HG03135 (cell line): ENCODE results near the gene R3HDM2.

Experiments used
- ATAC-seq: cut with Tn5 transposase; IDR thresholded peaks from one replicate; pipeline ENCODE4 v1.9.1; 2021; ENCODE audit warnings: mild to moderate bottlenecking, moderate library complexity; ENCODE audit not compliant: unreplicated experiment

Gene R3HDM2

DNA sequence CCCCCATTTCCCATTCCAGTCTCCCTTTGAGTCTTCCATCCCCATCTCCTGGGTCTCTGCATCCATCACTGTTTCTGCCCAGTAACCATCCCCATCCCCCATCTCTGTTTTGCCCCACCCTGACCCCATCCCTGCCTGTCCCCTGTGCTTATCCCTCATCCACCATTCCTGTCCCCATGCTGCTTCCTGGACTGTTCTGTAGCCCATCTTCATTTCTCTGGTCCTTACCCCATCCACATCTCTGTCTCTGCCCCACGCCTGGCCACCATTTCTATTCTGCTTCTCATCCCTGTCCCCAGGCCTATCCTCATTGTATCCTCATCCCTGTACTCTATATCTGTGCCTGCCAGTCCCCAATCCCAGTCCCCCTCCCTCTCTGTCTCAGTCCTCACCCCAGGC lies 210.1 kb downstream of the R3HDM2 start:
- no peak for ATAC-seq

DNA sequence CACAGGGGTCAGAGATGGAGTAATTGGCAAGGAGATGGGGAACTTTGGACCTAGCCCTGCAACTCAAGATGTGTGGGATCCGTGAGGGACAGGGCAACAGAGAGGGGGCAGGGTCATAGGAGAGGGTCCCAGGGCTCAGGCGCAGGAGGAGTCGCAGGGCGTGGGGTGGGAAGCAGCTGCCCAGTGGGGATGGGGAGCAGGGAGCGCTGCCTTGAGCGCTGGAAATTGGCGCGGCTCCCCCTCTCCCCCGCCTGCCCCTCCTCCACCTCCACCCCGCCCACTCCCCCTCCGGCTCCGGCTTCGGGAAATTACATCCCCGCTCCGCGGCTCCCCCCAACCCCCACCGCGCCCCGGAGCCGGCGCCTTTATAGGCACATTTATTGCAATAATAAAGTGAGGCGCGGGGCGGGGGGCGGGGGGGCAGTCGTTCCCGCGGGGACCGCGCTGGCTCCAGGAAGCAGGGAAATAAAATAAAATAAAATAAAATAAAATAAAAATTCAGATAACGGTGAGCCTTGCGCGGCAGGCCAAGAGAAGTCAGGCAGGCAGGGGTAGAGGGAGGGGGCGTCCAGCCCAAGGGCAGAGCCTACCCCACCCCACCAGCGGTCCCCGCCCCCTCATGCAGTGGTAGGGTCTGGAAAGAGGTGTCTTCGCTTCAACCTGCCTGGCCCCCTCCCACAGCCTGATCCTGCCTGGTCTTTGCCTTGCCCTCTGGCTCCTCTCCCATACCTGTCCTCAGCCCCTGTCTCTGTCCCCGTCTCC lies 210.7 kb downstream of the R3HDM2 start:
- no peak for ATAC-seq

DNA sequence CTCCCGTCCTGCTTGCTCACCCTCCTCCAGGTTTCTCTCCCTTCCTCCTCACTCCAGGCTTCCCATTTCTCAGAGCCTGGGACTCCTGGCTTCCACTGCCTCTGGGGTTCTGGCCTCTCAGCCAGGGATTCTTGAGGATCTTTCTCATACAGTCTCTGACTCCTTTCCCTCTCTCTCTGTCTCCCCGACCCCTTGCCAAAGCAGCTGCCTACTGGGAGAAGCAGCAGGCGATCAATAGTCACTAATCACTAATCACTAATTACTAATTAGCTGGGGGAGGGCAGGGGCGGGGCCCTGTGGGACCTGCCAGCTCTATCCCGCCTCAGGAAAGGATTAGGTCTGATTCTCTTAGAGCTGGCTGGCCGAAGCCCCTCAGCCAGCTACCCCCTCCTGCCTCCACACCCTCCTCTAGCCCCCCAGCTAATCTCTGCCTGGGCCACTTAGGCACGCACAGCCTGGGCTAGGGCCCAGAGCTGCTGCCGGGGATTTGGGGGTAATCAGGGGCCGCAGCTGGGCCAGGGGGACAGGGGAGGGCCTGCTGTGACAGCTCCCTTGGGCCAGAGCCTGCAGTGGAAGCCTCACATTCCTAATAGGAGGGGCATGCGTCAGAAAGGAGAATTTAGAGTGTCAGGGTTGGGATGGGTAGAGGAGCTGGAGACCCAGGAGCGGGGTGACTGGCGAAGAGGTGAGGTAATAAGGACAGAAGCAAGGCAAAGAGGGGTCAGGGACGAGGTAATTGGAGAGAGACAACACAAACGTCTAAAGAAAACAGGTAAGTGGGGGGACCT lies 211.4 kb downstream of the R3HDM2 start:
- no peak for ATAC-seq

DNA sequence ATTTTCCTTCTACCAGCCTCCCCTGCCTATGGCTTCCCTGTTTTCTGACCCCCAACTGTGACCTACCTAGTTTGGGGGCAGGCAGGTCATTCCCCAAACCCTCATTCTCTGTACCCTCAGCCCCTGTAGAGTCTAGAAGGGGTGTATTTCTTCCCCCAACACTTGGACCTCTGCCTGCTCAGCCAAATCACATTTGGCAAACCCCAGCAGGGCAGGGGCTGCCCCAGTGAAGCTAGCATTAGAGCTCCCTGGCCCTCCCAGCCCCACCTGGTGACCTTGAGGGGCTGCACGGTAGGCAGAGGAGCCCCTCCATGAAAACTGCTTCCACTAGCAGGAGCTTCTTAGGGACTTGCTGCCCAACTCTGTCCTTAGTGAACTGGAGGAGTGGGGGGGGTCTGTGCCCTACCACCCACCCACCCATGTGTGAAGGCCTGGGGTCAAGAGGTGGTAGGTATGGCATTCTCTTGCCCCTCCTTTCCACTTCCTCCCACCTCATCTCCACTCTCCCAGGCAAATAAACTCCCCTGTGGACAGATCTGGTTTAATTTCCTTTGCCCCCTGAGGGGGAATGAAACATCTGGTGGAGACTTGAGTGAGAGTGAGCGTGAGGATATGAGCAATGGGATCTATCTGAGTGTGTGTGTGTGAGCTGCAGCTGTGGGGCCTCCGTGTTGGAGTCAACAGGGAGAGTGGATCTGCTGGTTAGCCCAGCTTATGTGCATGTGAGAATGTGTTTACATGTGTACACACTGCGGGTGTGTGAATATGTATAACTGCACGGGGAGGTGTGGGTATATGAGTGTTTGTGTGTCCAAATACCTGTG lies 212.6 kb downstream of the R3HDM2 start:
- no peak for ATAC-seq

DNA sequence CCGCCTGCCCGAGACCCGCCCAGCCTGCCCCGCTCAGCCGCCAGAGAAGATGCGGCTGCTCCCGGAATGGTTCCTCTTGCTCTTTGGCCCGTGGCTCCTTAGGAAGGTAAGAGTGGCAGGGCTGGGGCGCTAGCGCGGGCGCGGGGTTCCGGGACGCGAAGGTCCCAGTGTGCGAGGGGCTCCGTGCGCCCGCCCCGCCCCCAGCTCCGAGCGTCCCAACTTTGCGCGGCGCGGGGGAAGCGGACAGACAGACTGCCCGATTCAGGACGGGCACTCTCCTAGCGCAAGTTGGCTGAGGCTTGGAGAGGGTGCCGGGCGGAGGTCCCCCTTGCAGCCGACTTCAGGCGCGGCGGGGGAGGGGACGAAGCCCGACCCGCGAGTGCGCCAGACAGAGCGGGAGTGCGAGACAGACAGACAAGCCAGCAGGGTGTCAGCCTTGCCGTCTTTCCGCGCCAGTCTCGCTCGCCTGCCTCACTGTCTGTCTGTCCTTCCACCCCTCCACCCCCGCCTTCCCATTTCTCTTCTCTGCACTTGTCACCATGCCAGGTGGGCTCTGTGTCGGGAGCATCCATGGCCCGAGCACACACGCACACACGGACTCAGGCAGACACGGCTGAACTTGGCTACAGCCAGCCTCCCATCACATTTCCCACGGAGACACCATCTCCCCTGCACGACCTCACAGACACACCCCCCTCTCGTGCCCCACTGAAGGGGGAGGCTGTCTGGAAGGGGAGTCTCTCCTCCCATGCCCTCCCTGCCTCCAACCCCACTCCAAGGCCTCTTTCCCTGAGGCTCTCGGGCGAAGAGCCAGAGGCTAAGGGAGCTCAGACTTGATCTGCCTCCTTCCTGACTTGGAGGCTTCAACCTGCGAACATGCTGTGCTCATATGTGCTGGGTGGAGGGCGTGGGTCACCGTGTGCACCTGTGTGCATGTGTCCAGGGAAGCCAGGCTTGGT lies 213.6 kb downstream of the R3HDM2 start:
- no peak for ATAC-seq

DNA sequence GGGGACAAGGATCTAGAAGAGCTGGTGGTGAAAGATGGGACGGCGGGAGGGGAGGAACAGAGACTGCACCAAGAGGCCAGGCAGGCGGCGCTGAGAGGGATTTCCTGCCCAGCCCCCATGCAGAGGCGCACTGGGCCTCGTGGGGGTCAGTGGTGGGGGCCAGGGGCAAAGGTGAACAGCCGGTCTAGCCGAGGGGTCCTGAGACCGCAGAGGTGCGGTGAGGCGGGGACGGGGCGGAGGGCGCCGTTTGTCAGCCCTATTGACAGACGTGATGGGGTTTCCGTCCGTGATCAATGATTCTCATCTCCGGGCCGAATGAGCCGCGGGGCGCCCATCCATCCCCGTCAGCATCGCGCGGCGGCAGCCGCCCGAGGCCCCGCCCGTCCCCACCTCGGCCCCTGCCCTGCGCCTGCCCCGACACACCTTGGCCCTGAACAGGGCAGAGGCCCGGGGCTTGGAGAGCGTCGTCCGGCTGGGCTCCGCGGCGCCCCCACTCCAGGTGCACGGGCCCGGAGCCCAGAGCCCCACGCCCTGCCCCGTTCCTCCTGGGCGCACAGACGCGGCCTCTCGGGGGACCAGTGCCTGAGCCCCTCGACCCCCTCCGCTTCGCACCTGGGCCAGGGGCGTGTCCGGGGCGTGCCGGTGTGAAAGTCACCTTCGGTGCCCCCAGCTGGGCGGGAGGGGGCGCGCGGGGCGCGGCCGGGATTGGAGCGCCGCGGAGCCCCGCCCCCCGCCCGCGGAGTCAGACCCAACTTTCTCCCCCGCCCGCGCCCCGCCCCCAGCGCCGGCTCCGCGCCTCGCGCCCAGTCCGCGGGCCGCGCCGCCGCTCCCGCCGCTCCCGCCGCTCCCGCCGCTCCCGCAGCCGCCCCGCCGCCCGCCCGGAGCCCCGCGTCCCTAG lies 214.6 kb downstream of the R3HDM2 start, which contains the start of gene NXPH4:
NXPH4 (plus strand) TSS at position 781 of the 898 bp plus-strand sequence. CDS start 176 bp downstream, outside the sequence.
- no peak for ATAC-seq

DNA sequence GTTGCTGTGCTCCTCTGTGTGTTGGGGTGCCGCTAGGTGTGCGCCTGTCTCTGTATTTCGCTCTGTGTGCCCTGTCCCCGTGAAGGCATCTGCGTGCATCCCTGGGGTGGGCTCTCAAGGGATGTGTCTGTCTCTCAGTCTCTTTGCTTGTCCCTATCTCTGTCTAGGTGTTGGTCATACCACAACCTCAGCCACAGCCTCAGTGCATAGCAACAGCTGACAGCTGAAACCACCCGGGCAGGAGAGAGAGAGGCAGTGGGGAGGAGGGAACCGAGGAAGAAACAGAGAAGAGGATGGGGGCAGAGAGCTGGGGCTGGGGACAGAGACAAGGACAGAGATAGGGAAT lies 215.2 kb downstream of the R3HDM2 start:
- ATAC-seq: no peak

DNA sequence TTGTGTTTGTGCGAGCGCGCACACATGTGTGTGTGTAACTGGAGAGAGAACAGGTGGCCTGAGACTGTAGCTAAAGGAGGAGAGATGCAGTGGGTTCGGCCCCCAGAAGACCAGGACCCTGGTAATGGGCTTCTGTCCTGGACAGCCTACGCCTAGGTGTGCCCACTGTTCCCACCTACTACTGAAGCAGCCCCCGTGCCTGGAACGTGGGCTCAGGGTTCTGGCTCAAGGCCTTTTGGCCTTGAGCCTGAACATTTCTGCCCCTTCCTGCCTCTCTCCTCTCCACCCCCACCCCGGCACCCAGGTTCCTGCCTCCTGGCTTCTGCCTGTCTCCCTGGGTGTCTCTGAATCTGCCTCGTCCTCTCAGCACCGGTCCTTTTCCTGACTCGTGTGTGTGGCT lies 215.8 kb downstream of the R3HDM2 start:
- ATAC-seq: no peak

DNA sequence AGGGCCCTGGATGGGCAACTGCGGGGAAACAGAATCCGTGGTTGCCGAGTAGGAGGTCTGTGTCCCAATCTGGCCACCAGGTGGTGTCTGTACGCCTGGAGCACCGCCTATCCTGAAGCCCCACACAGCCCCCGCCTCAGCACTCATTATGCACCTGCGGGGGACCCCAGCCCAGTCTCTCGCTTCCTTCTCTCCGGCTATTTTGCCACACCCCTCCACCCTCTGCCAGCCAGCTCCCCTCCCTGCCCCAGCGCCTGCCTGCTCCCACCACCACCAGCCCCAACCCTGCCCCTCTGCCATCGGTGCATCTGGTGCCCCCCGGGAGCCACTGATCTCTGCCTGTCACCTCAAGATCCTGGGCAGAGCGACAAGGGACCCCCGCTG lies 216.5 kb downstream of the R3HDM2 start:
- no peak for ATAC-seq

DNA sequence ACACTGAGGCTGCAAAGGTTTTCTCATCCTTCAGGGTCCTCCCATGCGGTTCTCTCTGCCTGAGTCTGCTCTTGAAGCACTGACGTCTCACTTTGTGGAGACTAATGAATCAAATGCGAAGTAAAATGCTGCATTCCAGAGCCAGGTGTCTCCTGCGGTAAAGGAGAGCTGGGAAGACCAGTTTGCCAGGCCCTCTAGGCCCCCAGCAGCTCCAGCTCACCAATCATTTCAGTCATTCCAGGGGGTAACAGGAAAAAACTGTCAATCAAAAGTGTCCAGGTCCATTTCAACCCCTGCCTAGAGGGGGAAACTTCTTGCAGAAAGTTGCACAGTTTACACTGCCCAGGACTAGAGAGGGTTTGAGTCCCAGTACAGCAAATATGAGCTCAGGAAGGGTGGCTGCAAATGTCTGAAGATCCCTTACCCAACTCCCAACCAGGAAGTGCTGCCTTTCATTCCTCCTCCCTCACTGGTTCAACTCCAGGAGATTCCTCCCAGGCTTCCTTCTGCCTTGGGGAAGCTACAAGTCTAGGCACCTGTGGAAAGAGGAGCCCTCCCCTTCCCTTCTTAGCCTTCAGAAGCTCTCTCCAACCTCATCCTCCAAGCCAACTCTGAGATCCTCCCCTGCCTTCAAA lies 217.0 kb downstream of the R3HDM2 start:
- no peak for ATAC-seq

DNA sequence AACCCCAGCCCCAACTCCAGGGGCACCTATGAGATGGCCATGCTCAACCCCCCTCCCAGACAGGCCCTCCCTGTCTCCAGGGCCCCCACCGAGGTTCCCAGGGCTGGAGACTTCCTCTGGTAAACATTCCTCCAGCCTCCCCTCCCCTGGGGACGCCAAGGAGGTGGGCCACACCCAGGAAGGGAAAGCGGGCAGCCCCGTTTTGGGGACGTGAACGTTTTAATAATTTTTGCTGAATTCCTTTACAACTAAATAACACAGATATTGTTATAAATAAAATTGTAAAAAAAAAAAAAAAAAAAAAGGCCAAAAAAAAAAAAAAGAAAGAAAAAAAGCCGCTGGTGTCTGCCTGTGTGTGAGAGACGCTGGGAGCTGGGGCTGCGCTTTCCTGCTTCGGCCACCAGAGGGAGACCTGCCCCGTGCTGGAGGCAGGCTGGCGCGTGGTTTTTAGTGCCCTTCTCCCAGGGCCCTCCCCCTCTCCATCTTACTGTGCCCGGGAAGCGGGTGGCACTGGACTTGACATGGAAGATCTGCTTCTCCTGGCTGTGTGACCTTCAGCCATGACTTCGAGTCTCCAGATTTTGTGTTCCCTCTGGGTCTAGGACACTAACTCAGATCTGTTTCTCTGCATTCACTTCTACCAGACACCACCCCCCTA lies 217.7 kb downstream of the R3HDM2 start:
- no peak for ATAC-seq

DNA sequence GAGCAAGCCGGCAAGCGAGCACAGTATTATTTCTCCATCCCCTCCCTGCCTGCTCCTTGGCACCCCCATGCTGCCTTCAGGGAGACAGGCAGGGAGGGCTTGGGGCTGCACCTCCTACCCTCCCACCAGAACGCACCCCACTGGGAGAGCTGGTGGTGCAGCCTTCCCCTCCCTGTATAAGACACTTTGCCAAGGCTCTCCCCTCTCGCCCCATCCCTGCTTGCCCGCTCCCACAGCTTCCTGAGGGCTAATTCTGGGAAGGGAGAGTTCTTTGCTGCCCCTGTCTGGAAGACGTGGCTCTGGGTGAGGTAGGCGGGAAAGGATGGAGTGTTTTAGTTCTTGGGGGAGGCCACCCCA lies 218.2 kb downstream of the R3HDM2 start:
- no peak for ATAC-seq

DNA sequence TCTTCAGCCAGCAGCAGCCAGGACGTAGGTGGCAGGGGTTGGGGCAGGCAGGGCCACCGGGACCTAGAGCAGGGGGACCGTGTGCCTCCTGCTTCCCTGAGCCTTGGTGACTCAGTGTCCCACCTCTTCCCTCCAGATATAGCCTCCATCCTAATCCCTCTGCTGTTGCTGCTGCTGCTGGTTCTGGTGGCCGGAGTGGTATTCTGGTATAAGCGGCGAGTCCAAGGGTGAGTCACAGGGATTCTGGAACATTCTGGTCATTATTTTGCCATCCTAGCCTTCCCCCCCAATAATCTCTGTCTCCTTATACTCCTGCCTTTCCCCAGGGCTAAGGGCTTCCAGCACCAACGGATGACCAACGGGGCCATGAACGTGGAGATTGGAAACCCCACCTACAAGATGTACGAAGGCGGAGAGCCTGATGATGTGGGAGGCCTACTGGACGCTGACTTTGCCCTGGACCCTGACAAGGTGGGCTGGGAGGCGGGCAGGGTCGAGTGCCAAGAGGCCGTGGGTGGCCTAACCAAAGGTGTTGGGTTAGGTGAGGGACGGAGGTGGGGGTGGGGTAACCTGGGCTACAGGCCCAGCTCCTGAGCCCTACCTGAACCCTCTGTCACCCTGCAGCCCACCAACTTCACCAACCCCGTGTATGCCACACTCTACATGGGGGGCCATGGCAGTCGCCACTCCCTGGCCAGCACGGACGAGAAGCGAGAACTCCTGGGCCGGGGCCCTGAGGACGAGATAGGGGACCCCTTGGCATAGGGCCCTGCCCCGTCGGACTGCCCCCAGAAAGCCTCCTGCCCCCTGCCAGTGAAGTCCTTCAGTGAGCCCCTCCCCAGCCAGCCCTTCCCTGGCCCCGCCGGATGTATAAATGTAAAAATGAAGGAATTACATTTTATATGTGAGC lies 218.8 kb downstream of the R3HDM2 start:
- no peak for ATAC-seq

DNA sequence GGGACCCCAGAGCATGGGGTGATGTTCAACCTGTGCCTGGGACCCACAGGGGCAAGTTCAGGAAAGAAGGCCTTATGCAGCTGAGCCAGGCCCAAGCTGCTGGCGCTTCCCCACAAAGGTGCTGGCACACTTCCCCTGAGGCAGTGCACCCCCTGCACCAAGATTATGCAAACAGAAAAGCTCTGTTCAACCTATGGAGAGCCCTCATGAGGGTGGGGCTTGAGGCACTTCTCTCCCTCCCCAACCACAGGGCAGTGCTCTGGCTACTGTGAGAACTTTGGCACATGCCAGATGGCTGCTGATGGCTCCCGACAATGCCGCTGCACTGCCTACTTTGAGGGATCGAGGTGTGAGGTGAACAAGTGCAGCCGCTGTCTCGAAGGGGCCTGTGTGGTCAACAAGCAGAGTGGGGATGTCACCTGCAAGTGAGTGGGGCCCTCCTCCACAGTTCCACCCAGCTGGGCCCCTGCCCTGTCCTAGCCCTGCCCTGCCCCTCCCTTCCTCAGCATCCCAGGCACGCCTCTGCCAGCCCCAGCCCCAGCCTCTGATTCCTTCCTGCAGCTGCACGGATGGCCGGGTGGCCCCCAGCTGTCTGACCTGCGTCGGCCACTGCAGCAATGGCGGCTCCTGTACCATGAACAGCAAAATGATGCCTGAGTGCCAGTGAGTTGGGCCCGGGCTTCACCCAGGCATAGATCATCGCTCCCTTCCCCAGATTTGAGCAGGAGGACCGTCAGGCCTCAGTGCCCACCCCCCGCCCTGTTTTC lies 219.7 kb downstream of the R3HDM2 start:
- no peak for ATAC-seq

DNA sequence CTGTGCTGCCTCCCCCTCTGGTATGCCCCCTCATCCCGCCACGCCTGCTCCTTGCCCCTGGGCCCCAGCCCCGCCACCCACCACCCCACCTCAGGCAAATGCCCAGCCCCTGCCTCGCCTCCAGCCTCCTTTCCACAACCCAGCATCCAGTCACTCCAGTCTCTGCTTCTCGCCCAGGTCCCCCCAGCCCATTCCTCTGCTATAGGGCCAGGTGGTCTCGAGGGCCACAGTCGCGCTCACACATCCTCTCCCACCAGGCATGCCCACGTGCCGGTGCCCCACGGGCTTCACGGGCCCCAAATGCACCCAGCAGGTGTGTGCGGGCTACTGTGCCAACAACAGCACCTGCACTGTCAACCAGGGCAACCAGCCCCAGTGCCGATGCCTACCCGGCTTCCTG lies 220.4 kb downstream of the R3HDM2 start:
- no peak for ATAC-seq

DNA sequence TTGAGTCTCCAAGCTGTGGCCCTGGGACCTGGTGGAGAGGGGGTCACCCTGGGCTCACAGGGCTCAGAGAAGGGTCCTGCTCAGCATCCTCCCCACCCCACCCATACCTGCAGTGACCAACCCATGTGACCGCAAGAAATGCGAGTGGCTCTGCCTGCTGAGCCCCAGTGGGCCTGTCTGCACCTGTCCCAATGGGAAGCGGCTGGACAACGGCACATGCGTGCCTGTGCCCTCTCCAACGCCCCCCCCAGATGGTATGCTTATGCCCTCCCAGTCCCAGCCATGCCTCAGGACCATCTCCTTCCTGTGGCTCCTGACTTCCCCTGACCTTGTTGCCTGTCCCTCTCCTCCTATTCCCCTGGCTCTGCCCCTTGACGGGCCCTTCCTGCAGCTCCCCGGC lies 220.9 kb downstream of the R3HDM2 start:
- no peak for ATAC-seq
